Measurements from ENCODE around the gene CLCF1.

CLCF1 gene

DNA sequence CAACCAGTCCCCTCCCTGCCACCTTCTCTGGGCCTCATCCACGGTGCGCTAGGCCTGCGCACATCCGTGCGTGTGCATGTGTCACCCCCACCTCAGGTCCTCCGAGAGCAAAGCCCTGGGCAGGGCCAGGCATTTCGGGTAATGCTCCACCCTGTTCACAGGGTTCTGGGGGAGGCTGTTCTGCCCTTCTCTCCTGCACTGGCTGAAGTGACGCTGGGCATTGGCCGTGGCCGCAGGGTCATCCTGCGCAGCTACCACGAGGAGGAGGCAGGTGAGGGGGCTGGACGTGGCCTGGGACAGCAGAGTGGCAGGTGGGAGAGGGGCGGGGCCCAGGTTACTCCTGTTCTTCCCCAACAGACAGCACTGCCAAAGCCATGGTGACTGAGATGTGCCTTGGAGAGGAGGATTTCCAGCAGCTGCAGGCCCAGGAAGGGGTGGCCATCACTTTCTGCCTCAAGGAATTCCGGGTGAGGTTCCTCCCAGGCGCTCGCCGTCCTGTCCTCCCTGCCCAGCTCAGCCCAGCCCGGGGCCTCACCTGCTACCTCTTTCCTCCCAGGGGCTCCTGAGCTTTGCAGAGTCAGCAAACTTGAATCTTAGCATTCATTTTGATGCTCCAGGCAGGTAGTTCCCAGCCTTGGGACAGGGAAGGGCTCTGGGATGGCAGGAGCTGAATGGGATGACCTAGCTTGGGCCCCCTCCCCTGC, 22.3 kb upstream of the CLCF1 start:
- Histone ChIP-seq H3K27me3 (ENCODE audit: control insufficient read depth, insufficient read depth, low read length, poor library complexity, severe bottlenecking) (no peaks in the 10 kb centered on the region), H3K4me3 (ENCODE audit: insufficient read depth, low read depth, low read length) (no peak overlapping the region), H3K9me3 (ENCODE audit: control insufficient read depth, low read length) (no peaks in the 10 kb centered on the region), H3K4me1 (ENCODE audit: control insufficient read depth, insufficient read depth, low read length) (peaks cover 3% of the 10 kb centered on the region), H3K27ac (ENCODE audit: insufficient read depth, low read depth, low read length, poor library complexity, severe bottlenecking) (no peak overlapping the region), H3K36me3 (ENCODE audit: control insufficient read depth, insufficient read depth, low read length) (peaks cover 17% of the 10 kb centered on the region)
- WGBS, 2 experiments = 92 to 95% methylated on average over 19 of the region's 19 CpGs

DNA sequence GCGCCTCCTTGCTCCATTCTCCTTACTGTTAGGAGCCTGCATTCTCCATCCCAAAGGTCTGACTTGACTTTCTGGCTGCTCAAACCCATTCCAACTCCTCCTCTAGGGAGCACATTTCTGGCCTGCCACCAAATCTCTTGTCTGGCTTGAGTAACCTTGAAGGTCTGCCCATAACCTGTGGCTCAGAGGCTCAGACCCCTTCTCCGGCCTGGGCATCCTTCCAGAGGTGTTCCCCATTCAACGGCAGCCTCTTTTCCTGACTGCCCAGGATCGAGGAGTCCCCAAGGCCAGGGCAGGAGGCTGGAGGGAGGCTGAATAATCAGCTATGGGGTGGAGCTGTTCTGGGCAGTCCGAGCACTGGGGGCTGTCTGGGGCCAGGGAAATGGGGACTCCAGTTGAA, 20.6 kb upstream of the CLCF1 start:
- no peak overlapping the region for H3K4me3 ChIP-seq (ENCODE audit: insufficient read depth, low read depth, low read length)
- peaks cover 3% of the 10 kb centered on the region for H3K4me1 ChIP-seq (ENCODE audit: control insufficient read depth, insufficient read depth, low read length)
- H3K9me3 ChIP-seq (ENCODE audit: control insufficient read depth, low read length) = no peaks in the 10 kb centered on the region
- H3K27me3 ChIP-seq (ENCODE audit: control insufficient read depth, insufficient read depth, low read length, poor library complexity, severe bottlenecking) = no peaks in the 10 kb centered on the region
- WGBS, 2 experiments = 89 to 95% methylated on average over 5 of the region's 5 CpGs
- no peak overlapping the region for H3K27ac ChIP-seq (ENCODE audit: insufficient read depth, low read depth, low read length, poor library complexity, severe bottlenecking)
- H3K36me3 ChIP-seq (ENCODE audit: control insufficient read depth, insufficient read depth, low read length) = peaks cover 17% of the 10 kb centered on the region

- Histone ChIP-seq H3K27me3 (ENCODE audit: control insufficient read depth, insufficient read depth, low read length, poor library complexity, severe bottlenecking) (no peaks in the 10 kb centered on the region), H3K27ac (ENCODE audit: insufficient read depth, low read depth, low read length, poor library complexity, severe bottlenecking) (no peak overlapping the region), H3K9me3 (ENCODE audit: control insufficient read depth, low read length) (no peaks in the 10 kb centered on the region), H3K4me3 (ENCODE audit: insufficient read depth, low read depth, low read length) (no peak overlapping the region), H3K4me1 (ENCODE audit: control insufficient read depth, insufficient read depth, low read length) (peaks cover 3% of the 10 kb centered on the region), H3K36me3 (ENCODE audit: control insufficient read depth, insufficient read depth, low read length) (peaks cover 12% of the 10 kb centered on the region)
- WGBS, 2 experiments = 96% methylated on average over 18 of the region's 18 CpGs
Measured at GRCh38 chr11:67393437-67393836, 20.0 kb upstream of the CLCF1 start.

DNA sequence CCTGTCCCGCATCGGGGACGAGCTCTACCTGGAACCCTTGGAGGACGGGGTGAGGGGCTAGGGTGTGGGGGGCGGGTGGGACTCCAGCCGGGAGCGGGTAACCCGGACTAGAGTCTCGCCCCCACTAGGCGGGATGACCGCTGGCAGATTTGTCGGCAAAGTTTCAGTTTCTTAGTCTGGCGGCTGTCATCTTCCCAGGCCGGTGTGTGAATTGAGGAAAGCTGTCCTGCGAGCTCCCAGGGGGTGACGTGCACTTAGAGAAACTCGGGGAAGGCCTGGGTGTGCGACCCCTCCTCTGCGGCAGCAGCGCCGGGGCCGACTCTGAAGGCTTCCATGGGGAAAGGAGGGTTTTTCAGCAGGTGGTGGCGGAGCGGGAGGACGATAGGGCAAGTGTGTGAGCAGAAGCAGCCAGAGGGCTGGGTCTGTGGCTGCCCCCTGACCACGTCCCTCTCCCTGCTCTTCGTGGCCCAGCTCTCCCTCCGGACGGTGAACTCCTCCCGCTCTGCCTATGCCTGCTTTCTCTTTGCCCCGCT, 18.9 kb upstream of the CLCF1 start:
- WGBS, 2 experiments = 12 to 16% methylated on average over 31 of the region's 31 CpGs
- peaks cover 4% of the 10 kb centered on the region for H3K27me3 ChIP-seq (ENCODE audit: control insufficient read depth, insufficient read depth, low read length, poor library complexity, severe bottlenecking)
- H3K36me3 ChIP-seq (ENCODE audit: control insufficient read depth, insufficient read depth, low read length) = no peaks in the 10 kb centered on the region
- H3K9me3 ChIP-seq (ENCODE audit: control insufficient read depth, low read length) = no peaks in the 10 kb centered on the region
- H3K27ac ChIP-seq (ENCODE audit: insufficient read depth, low read depth, low read length, poor library complexity, severe bottlenecking) = no peak overlapping the region
- peaks cover 3% of the 10 kb centered on the region for H3K4me1 ChIP-seq (ENCODE audit: control insufficient read depth, insufficient read depth, low read length)
- peak overlapping the region; percentile 91 for H3K4me3 ChIP-seq (ENCODE audit: insufficient read depth, low read depth, low read length)

DNA sequence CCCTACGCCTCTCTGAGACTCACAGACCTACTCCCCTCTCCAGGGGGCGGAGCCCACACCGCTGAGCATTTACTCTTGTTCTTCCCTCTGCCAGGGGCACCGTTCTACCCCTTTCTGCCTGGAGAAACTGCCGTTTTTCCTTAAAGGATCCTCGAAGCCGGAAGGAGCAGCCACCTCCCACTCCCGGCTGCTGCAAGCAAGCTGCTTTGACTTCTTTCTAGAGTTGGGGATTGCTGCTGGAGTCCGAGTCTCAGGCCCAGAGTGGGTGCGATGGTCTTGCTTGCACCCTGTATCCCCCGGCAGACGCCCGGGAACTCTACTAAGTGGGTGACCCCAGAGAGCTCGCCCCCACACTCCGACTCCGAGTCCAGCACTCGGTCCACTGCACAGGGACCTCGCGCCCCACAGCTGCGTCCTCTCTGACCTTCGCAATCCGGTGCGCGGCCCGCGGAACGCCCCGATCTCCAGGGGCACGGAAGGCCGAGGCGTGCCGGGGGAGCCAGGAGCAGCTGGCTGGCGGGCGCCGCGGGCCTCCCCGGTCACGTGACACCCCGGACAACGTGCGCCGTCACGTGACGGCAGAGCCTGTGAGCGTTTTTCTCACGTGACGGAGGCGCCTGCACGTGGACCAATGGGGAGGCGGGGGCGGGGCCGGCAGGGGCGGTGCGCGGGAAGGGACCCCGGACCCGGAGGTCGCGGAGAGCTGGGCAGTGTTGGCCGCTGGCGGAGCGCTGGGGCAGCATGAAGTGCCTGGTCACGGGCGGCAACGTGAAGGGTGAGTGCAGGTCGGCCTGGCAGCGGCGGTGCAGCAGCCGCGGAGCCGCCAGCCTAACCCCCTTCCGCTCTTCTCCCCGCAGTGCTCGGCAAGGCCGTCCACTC, 18.1 kb upstream of the CLCF1 start, which contains the start of gene RAD9A:
TSS of gene RAD9A (plus strand) at position 683 of the 879 bp plus-strand sequence. CDS start at position 742, 59 bp downstream.
- Histone ChIP-seq H3K36me3 (ENCODE audit: control insufficient read depth, insufficient read depth, low read length) (no peaks in the 10 kb centered on the region), H3K27me3 (ENCODE audit: control insufficient read depth, insufficient read depth, low read length, poor library complexity, severe bottlenecking) (peaks cover 9% of the 10 kb centered on the region), H3K4me3 (ENCODE audit: insufficient read depth, low read depth, low read length) (peak within 1 kb of the TSS; percentile 91), H3K27ac (ENCODE audit: insufficient read depth, low read depth, low read length, poor library complexity, severe bottlenecking) (peak within 1 kb of the TSS; percentile 64), H3K9me3 (ENCODE audit: control insufficient read depth, low read length) (no peaks in the 10 kb centered on the region), H3K4me1 (ENCODE audit: control insufficient read depth, insufficient read depth, low read length) (peaks cover 3% of the 10 kb centered on the region)
- WGBS, 2 experiments = 0 to 1% methylated on average over 75 of the region's 75 CpGs

GRCh38 chr11:67390947-67391303, 17.5 kb upstream of the CLCF1 start:
- H3K36me3 ChIP-seq (ENCODE audit: control insufficient read depth, insufficient read depth, low read length) = no peaks in the 10 kb centered on the region
- no peaks in the 10 kb centered on the region for H3K9me3 ChIP-seq (ENCODE audit: control insufficient read depth, low read length)
- H3K4me1 ChIP-seq (ENCODE audit: control insufficient read depth, insufficient read depth, low read length) = peaks cover 3% of the 10 kb centered on the region
- 30% methylated on average over 15 of the region's 15 CpGs for WGBS, 2 experiments
- peak overlapping the region; percentile 91 for H3K4me3 ChIP-seq (ENCODE audit: insufficient read depth, low read depth, low read length)
- H3K27ac ChIP-seq (ENCODE audit: insufficient read depth, low read depth, low read length, poor library complexity, severe bottlenecking) = no peak overlapping the region
- H3K27me3 ChIP-seq (ENCODE audit: control insufficient read depth, insufficient read depth, low read length, poor library complexity, severe bottlenecking) = peaks cover 9% of the 10 kb centered on the region

DNA sequence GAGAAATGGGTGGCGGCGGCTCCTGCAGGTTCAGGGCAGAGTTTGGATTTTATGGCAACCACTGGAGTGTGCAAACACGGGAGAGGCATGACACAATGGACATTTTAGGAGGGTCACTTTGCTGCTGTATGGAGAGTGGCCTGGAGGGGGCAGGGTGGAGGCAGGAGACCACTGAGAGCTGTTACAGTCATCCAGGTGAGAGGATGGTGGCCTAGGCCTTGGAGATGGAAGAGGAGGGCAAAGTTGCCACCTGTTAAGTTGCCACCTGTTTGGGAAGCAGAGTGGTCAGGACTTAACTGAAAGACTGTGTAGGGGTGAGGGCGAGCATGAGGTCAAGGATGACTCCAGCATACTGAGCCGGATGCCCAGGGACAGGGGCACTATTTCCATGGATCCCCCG, 16.1 kb upstream of the CLCF1 start:
- H3K27ac ChIP-seq (ENCODE audit: insufficient read depth, low read depth, low read length, poor library complexity, severe bottlenecking) = no peak overlapping the region
- H3K9me3 ChIP-seq (ENCODE audit: control insufficient read depth, low read length) = no peaks in the 10 kb centered on the region
- H3K4me3 ChIP-seq (ENCODE audit: insufficient read depth, low read depth, low read length) = no peak overlapping the region
- WGBS, 2 experiments = 67 to 74% methylated on average over 6 of the region's 6 CpGs
- peaks cover 3% of the 10 kb centered on the region for H3K4me1 ChIP-seq (ENCODE audit: control insufficient read depth, insufficient read depth, low read length)
- peaks cover 19% of the 10 kb centered on the region for H3K27me3 ChIP-seq (ENCODE audit: control insufficient read depth, insufficient read depth, low read length, poor library complexity, severe bottlenecking)
- H3K36me3 ChIP-seq (ENCODE audit: control insufficient read depth, insufficient read depth, low read length) = no peaks in the 10 kb centered on the region

DNA sequence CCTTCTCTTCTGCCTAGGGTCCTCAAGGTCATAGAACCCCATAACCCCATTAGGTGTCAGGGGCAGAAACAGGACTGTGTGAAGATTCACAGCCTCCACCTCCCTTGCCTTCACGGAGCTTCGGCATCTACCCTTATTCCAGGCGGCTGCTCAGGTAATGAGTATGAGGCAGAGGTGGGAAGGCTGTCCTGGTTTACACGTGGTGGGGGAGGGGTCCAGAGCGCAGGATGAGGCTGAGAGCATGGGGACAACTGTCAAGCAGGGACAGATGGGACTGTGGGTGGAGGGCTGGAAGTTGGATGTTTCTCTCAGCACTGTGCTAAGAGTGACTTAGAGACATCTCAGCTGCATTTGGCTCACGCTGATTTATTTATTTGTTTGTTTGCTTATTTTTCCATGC, 14.1 kb upstream of the CLCF1 start:
- H3K36me3 ChIP-seq (ENCODE audit: control insufficient read depth, insufficient read depth, low read length) = no peaks in the 10 kb centered on the region
- H3K27ac ChIP-seq (ENCODE audit: insufficient read depth, low read depth, low read length, poor library complexity, severe bottlenecking) = no peak overlapping the region
- no peaks in the 10 kb centered on the region for H3K9me3 ChIP-seq (ENCODE audit: control insufficient read depth, low read length)
- no peak overlapping the region for H3K4me3 ChIP-seq (ENCODE audit: insufficient read depth, low read depth, low read length)
- peaks cover 1% of the 10 kb centered on the region for H3K4me1 ChIP-seq (ENCODE audit: control insufficient read depth, insufficient read depth, low read length)
- H3K27me3 ChIP-seq (ENCODE audit: control insufficient read depth, insufficient read depth, low read length, poor library complexity, severe bottlenecking) = peaks cover 21% of the 10 kb centered on the region
- WGBS, 2 experiments = 65 to 69% methylated on average over 5 to 6 of the region's 6 CpGs

GRCh38 chr11:67387069-67387468, 13.7 kb upstream of the CLCF1 start:
- Histone ChIP-seq H3K27me3 (ENCODE audit: control insufficient read depth, insufficient read depth, low read length, poor library complexity, severe bottlenecking) (peaks cover 21% of the 10 kb centered on the region), H3K36me3 (ENCODE audit: control insufficient read depth, insufficient read depth, low read length) (no peaks in the 10 kb centered on the region), H3K4me3 (ENCODE audit: insufficient read depth, low read depth, low read length) (no peak overlapping the region), H3K27ac (ENCODE audit: insufficient read depth, low read depth, low read length, poor library complexity, severe bottlenecking) (no peak overlapping the region), H3K4me1 (ENCODE audit: control insufficient read depth, insufficient read depth, low read length) (no peaks in the 10 kb centered on the region), H3K9me3 (ENCODE audit: control insufficient read depth, low read length) (no peaks in the 10 kb centered on the region)
- 47 to 57% methylated on average over 9 of the region's 9 CpGs for WGBS, 2 experiments

DNA sequence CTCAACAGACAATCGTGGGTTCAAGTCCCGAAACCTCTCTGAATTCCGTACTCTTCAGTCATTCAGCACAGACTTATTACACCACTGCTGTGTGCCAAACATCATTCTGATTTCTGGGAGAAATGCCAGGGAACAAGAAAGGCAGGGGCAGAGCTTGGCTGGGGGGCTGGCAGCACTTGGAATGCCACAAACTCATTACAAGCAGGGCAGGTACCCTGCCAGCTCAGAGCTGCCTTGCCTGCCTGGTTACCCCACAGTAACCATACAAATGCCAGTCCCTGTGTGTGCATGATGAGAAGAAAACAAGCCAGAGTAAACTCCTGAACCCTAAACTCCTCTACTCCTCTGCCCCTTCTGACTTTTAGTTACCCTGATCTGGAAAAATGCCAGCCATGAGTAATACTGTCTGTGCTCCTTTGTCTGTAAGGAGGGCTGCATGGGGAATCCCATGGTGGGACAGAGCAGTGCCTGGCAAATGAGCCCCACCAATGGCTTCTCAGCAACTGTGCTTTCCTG, 11.5 kb upstream of the CLCF1 start:
- H3K36me3 ChIP-seq (ENCODE audit: control insufficient read depth, insufficient read depth, low read length) = no peaks in the 10 kb centered on the region
- H3K4me3 ChIP-seq (ENCODE audit: insufficient read depth, low read depth, low read length) = no peak overlapping the region
- peaks cover 21% of the 10 kb centered on the region for H3K27me3 ChIP-seq (ENCODE audit: control insufficient read depth, insufficient read depth, low read length, poor library complexity, severe bottlenecking)
- 86 to 88% methylated on average over 3 of the region's 3 CpGs for WGBS, 2 experiments
- no peak overlapping the region for H3K27ac ChIP-seq (ENCODE audit: insufficient read depth, low read depth, low read length, poor library complexity, severe bottlenecking)
- H3K4me1 ChIP-seq (ENCODE audit: control insufficient read depth, insufficient read depth, low read length) = no peaks in the 10 kb centered on the region
- H3K9me3 ChIP-seq (ENCODE audit: control insufficient read depth, low read length) = no peaks in the 10 kb centered on the region
